A673 (cell line): ENCODE measurements around the gene SMCO1. TPM values are rescaled to one million over a fixed set of nuclear protein-coding genes. Genes with fewer than 3 reads are reported as not detected.

Experiments used
- BruUV-seq: library from RNA; stranded (reverse); fragments of 400-500 nt; replicated peaks from 2 replicates; lab custom pipeline; 2021; lab: Mats Ljungman, UMichigan
- CTCF ChIA-PET: fragments of 300-600 bp; sonication (Branson Sonifier 250); formaldehyde crosslinking; loops from one replicate; lab custom pipeline; 2022; ENCODE audit warnings: antibody characterized with exemption; lab: Charles Lee
- POLR2A ChIA-PET: fragments of 300-600 bp; sonication (Branson Sonifier 250); formaldehyde crosslinking; loops from one replicate; lab custom pipeline; 2022; ENCODE audit warnings: antibody characterized with exemption; ENCODE audit not compliant: low non-redundant PET; lab: Charles Lee
- DNase-seq: peaks from one replicate; pipeline ENCODE4 v3.0.0-alpha.2; 2015; ENCODE audit warnings: low spot score
- H3K27ac ChIP-seq: fragments of 200-600 bp; sonication (generic); 2 replicates; pipeline ENCODE4 v1.5.1; 2016; ENCODE audit warnings: mixed run types, low read depth, mild to moderate bottlenecking, mixed read lengths, antibody characterized with exemption, low read length; ENCODE audit not compliant: poor library complexity, severe bottlenecking
- H3K27me3 ChIP-seq: fragments of 200-600 bp; sonication (generic); replicated peaks from 2 replicates; pipeline ENCODE4 v1.6.1; 2017; ENCODE audit warnings: mixed run types, low read depth, mild to moderate bottlenecking, mixed read lengths, antibody characterized with exemption, low read length; ENCODE audit not compliant: insufficient read depth, poor library complexity
- H3K36me3 ChIP-seq: fragments of 200-600 bp; sonication (generic); 2 replicates; pipeline ENCODE4 v1.6.1; 2016; ENCODE audit warnings: mixed run types, mild to moderate bottlenecking, mixed read lengths, antibody characterized with exemption, low read length; ENCODE audit not compliant: insufficient read depth, poor library complexity, severe bottlenecking
- H3K4me1 ChIP-seq: fragments of 200-600 bp; sonication (generic); 2 replicates; pipeline ENCODE4 v1.6.1; 2017; ENCODE audit warnings: mixed run types, mild to moderate bottlenecking, mixed read lengths, antibody characterized with exemption, low read length; ENCODE audit not compliant: insufficient read depth, poor library complexity, severe bottlenecking
- H3K4me3 ChIP-seq: fragments of 200-600 bp; sonication (generic); 2 replicates; pipeline ENCODE4 v1.5.1; 2016; ENCODE audit warnings: low read depth, mixed run types, mild to moderate bottlenecking, mixed read lengths, low read length; ENCODE audit not compliant: poor library complexity, severe bottlenecking
- H3K9me3 ChIP-seq: fragments of 200-600 bp; sonication (generic); 2 replicates; pipeline ENCODE4 v1.6.1; 2016; ENCODE audit warnings: mixed run types, low read depth, mild to moderate bottlenecking, mixed read lengths, antibody characterized with exemption, low read length; ENCODE audit not compliant: poor library complexity, severe bottlenecking
- CTCF ChIP-seq: fragments of 300-800, 200-600 bp; sonication (generic); conservative IDR thresholded peaks from 2 replicates; pipeline ENCODE4 v1.5.1; 2017; ENCODE audit warnings: low read depth, mild to moderate bottlenecking, antibody characterized with exemption, low read length, moderate library complexity, mixed read lengths
- EZH2 ChIP-seq: fragments of 200-600 bp; sonication (generic); IDR thresholded peaks from 2 replicates; pipeline ENCODE4 v1.6.1; 2017; ENCODE audit warnings: borderline replicate concordance, low read depth, mild to moderate bottlenecking, mixed read lengths, antibody characterized with exemption, low read length; ENCODE audit not compliant: poor library complexity, severe bottlenecking
- intact Hi-C: fragments of 100-400 bp; cut with micrococcal nuclease; formaldehyde crosslinking; loops from one replicate; pipeline ENCODE4 v1.10.0; 2022; ENCODE audit not compliant: unreplicated experiment
- total RNA-seq: library from RNA; stranded (reverse); gene quantifications from 2 replicates; pipeline ENCODE4 v1.2.3, GENCODE V29; 2021

SMCO1 gene
- total RNA-seq, 1 experiment from 2014 or later: not detected

GRCh38 chr3:196499807-196500524, 15.2 kb downstream of the SMCO1 start:
- DNase-seq: no peak
- ChIA-PET POLR2A (no interaction called here), CTCF (no interaction called here)
- peak overlapping the region; percentile 87 for H3K4me3 ChIP-seq
- BruUV-seq: TSS peak; percentile 0
- no peaks in the 10 kb centered on the region for H3K4me1 ChIP-seq
- TF ChIP-seq CTCF: no peak
- no peaks in the 10 kb centered on the region for H3K27me3 ChIP-seq
- intact Hi-C loops: loop anchor here (5.0 kb wide), 1 partner anchor 243 kb away; no protein-coding TSS in a partner anchor
- H3K27ac ChIP-seq: peak overlapping the region; percentile 63
- peaks cover 28% of the 10 kb centered on the region for H3K36me3 ChIP-seq
- no peaks in the 10 kb centered on the region for H3K9me3 ChIP-seq

GRCh38 chr3:196499061-196499460, 16.1 kb downstream of the SMCO1 start:
- CTCF ChIA-PET: no interaction called here
- intact Hi-C loops: no loop called here
- Histone ChIP-seq H3K27ac (peak overlapping the region; percentile 19), H3K4me1 (no peaks in the 10 kb centered on the region), H3K36me3 (peaks cover 28% of the 10 kb centered on the region), H3K9me3 (no peaks in the 10 kb centered on the region), H3K4me3 (no peak overlapping the region), H3K27me3 (no peaks in the 10 kb centered on the region)
- TF ChIP-seq EZH2 (no peak), CTCF (no peak)
- BruUV-seq: no TSS peak
- DNase-seq: no peak
- POLR2A ChIA-PET: no interaction called here

- Histone ChIP-seq H3K4me3 (no peak overlapping the region), H3K36me3 (peaks cover 28% of the 10 kb centered on the region), H3K4me1 (no peaks in the 10 kb centered on the region), H3K27me3 (no peaks in the 10 kb centered on the region), H3K9me3 (no peaks in the 10 kb centered on the region), H3K27ac (no peak overlapping the region)
- BruUV-seq: no TSS peak
- intact Hi-C loops: no loop called here
- ChIA-PET CTCF (no interaction called here), POLR2A (no interaction called here)
- no peak for DNase-seq
- TF ChIP-seq EZH2 (no peak), CTCF (no peak)
Measured at GRCh38 chr3:196498297-196498696, 16.8 kb downstream of the SMCO1 start.
